NCI-H774 (cell line): Measurements from ENCODE around the gene SPINK5.
"Not testable (repeated sequence)": the region's sequence is repeated elsewhere in the genome, so short reads cannot be mapped to it uniquely, and the experiment has no call there.

ENCODE experiments used
- DNase-seq: peaks from one replicate; lab custom pipeline; 2025; lab: John Stamatoyannopoulos, UW

The SPINK5 gene

GRCh38 chr5:148063861-148064260 is at the start of gene SPINK5:
Gene SPINK5 (plus strand): TSS chr5:148063980. CDS start chr5:148064045, 65 bp downstream.
- DNase-seq, result no peak

- DNase-seq, result no peak
Measured at GRCh38 chr5:148014276-148014675, 49.5 kb upstream of the SPINK5 start.

DNA sequence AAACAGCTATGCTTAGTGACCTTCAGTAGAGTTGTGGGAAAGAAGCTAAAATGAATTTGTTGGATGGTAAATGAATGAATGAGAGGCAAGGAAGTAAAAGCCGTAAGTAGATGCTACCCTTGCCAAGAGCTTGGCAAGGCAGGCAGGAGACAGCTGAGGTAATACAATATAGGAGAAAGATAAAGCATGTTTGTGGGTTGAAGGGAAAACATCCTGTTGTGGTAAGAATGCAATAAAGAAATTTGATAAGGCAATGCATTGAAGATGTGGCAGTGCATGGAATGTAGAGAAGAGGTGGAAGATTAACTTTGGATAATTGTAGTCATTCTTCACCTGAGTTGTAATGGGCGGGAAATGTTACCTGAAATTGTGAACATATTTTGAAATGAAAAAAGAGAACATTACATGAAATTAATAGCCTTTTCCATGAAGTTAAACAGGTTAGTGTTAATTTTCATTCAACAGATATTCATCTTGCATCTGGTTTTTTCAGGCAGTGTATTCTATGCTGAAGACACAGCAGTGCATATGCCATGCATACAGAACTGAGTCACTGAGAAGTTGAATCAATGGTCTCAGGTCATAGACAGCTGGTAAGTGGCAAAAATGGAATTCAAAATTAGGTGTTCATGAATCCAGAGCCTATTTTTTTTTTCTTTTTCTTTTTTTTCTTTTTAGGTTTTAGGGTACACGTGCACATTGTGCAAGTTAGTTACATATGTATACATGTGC is 43.4 kb upstream of the SPINK5 start:
- no peak for DNase-seq

DNA sequence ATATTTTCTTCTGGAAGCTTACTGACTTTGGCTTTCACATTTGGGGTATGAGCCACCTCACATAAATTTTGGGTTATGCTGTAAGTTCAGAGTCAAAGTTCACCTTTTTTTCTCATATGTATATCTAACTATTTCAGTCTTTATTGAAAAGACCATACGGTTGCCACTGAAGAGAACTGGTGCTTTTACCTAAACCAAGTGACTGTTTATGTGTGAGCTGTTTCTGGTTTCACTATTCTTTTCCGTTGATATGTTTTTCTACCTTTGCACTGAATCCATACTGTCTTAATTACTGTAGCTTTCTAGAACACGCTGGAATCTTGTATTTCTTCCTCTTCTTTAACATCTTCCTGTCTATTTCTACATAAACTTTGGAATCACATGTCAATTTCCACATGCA is 36.3 kb upstream of the SPINK5 start:
- DNase-seq, result no peak

DNA sequence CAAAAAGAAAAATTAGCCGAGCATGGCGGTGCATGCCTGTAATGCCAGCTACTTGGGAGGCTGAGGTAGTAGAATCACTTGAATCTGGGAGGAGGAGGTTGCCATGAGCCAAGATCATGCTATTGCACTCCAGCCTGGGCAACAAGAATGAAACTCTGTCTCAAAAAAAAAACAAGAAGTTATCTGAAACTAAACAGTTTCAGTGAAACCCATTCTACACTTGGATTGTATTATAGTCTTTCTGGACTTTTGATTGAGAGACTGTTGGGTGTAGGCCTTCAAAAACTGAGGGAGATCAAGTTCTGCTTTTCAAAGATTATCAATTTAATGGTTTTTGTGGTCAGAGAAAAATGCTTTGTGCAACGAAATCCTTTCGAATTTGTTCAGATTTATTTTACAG is 34.6 kb upstream of the SPINK5 start:
- no peak for DNase-seq

GRCh38 chr5:148033134-148033533 is 30.6 kb upstream of the SPINK5 start:
- no peak for DNase-seq

- DNase-seq, result no peak
Measured at GRCh38 chr5:148035676-148036075, 28.1 kb upstream of the SPINK5 start.

DNA sequence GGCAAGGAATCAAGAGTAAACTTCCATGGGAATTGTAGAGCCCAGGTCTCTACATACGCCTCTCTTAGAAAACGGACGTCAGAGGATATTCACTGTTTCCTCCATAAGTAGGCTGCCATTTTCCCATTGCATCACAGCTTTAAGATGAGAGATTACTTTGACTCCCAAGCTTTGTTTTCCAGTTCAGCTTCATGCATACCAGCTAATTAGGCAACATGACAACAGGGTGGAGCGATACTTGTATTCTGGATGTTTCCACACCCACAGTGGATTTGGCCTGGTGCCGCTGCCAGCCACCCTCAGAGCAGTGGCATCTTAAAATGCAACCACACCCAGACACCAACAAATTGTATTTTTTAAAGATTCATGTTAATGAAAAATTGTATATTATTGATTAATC is 20.9 kb upstream of the SPINK5 start:
- DNase-seq, result no peak

DNA sequence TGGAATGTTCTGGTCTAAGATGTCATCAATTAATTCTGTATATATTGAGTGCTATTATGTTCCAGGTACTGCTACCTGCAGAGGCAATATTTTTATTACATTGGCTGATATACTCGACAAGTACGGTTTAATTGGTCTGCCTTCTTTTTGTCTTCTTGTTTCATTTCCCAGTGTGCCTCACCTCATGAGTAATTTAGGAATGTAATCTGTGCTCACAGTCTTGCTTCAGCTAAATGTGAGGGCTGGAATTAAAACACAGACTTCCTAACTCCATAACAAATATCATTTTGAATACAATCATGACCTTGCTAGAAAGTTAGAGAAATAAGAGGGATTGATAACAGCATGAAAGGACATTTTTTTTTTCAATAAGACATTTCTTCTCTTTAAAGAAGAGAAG is 20.1 kb upstream of the SPINK5 start:
- DNase-seq, result no peak

- not testable (repeated sequence) for DNase-seq
Measured at GRCh38 chr5:148055160-148055559, 8.6 kb upstream of the SPINK5 start.

- DNase-seq, result no peak
Measured at GRCh38 chr5:148060309-148060708, 3.5 kb upstream of the SPINK5 start.

- no peak for DNase-seq
Measured at GRCh38 chr5:148060881-148061280, 2.9 kb upstream of the SPINK5 start.

DNA sequence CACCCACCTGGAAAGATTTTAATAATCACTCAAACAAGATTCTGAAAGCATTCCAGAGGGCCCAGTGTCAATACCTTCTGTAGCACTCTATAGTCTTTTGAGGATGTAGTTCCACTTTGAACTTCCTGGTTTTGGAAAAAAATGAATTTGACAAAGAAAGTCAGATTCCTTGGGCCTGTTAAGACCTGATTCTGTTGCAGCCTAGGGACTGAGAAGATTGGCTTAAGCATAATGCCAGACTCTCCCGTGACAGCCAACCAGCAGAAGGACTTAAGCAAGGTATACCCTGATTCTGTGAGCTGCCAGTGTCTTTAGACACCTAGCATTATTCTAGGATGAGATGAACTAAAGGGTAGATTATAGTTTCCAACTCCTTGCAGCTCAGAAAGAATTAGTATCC is 6.8 kb downstream of the SPINK5 start:
- DNase-seq, result no peak

GRCh38 chr5:148072207-148072606 is 8.4 kb downstream of the SPINK5 start:
- DNase-seq, result no peak

DNA sequence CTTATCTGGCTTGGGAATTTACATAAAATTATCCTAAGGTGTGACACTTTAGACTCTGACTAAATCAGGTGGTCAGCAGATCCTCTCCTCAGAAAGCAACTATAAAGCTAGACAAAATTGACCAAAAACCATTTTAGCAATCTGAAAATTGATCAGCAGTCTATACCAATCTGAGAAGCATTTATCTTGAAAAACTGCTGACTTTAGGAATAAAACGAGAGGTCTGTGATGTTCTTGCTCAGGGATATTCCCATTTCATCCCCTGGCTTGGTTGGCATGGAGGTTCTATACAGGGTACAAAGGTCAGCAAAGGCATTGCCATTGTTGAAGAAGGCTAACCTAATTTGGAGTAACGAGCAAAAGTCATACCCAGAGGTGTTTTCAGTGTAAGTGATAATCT is 11.7 kb downstream of the SPINK5 start:
- DNase-seq, result no peak

DNA sequence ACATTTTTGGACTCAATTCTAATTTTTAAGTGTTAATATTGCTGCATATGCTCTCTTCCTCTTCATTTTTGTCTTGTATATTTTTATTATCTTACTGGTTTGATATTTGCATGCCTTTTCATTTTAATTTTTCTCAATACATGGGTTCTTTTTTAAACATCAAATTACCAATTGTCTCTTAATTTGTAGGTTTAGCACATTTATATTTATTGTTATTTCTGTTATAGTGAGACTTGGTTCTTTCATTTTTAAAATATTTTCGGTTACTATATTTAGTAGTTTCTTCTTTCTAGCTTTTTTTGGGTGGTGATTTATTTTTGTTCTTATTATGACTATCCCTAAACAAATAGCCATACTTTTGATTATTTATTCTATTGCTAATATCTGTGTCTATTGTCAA is 19.4 kb downstream of the SPINK5 start:
- no peak for DNase-seq

DNA sequence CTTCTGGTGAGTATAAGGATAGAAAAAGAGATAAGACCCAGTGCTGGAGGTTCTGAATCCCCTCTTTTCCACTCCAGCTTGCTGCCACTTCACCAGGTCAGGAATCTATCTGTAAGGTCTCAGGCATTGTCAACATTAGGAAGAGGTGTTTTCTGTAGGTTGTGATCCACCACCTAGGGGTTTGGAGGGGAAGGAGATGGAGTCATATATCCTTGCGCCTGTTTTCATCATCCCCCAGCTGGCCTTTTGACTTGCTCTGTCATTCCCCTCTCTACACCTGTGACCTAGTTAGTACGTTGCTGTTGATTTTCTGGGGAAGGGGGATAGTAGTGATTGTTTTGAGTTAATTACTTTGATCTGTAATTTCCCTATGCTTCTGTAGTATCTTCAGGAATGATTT is 20.5 kb downstream of the SPINK5 start:
- DNase-seq, result no peak

GRCh38 chr5:148085310-148085709 is 21.5 kb downstream of the SPINK5 start:
- DNase-seq, result no peak

DNA sequence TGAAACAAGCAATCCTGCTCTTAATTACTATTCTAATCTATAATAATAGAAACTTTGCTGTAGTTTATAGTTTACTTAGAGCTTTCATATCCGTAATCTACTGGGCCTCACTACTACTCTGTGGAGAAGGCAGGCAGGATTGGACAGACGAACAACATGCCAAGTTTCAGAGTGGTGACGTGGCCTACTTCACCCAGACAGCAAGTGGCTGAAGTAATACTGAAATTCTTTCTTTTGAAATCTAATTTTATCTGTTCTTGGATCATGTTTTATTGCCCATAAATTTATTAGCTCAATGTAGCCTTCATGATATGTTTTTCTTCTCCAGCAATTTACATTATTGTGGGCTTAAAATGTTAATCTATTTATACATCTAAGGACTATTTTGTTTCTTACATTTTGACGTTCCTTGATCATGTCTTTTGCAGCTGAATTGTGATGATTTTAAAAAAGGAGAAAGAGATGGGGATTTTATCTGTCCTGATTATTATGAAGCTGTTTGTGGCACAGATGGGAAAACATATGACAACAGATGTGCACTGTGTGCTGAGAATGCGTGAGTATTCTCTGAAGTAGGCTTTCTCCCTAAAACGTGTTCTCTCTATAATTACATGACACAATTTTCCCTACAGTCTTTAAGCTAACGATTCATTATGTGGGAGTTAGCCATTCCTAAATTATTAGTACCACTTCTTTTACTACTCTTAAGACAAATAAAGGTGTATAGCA is 22.4 kb downstream of the SPINK5 start:
- DNase-seq, result no peak

DNA sequence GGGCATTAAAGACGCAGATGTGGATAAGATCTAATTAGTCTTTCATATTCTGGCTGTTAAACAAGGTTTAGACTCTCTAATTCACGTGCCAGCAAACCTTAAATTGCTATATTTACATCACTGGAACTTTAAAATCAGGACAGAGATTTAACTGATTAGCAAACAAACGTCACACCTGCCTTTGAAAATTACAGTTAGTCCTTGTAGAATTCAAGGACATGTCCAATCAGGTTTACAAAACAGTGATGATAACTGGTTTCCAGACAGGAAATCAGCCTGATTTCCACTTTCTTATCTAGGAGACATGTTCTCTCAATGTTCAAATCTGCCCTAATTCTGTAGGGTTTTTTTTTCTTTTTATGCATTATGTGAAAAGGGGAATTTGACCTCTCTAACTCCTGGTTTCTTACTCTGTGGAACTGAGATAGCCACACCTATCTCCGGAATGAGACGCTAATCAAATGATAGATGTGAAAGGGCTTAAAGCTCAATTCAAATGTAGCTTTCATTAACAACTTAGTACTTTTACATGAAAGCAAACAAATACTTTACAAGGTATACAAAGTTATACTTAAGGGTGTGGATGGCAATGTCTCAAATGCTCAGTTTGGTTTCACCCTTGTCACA is 26.5 kb downstream of the SPINK5 start:
- DNase-seq, result no peak

DNA sequence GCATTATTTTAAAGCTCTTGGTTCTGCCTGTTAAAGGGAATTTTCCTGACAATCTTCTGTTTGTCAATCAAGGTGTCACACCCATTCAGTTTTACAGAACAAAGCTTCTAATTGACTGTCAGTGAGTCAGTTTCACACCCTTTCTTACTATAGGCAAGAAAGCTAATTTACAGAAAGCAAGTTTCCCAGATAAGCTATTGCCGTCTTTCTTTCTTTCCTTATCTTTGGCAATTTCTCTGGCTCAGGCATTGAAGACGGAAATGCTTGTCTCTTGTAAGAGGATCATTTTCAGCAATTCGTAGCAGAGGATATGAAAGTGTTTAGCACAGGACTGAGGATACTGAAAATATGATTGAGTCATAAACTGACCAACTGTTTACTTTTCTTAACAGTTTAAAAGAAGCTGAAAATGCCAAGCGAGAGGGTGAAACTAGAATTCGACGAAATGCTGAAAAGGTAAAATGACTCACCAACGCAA is 27.0 kb downstream of the SPINK5 start:
- DNase-seq, result no peak

GRCh38 chr5:148091991-148092964 is 28.5 kb downstream of the SPINK5 start:
- DNase-seq, result no peak
